ENCODE measurements around the gene SCAMP2. TPM values are rescaled to one million over a fixed set of nuclear protein-coding genes. Genes with fewer than 3 reads are reported as not detected.
A peak's percentile ranks its signal among the peaks of the same experiment; 100 is the strongest.

Gene SCAMP2
- total and polyA plus RNA-seq, 2 donors (not counting 1 experiment from before 2014, with no cell fraction given): 85.1 to 105 TPM

- peaks cover 78% of the 10 kb centered on the region for H3K79me2 ChIP-seq (ENCODE audit: control insufficient read depth, insufficient read depth, low read length)
- H3K27me3 Mint-ChIP-seq: no peaks in the 10 kb centered on the region
- CTCF ChIA-PET: interaction anchor here (0.6 to 37.1 kb wide), 20 partner anchors 8 to 398 kb away, joined by 3 to 2548 read pairs (median 4); partner anchors contain the start of genes CLK3, CSK, FAM219B and MPI
- no peak overlapping the region for H2AFZ ChIP-seq (ENCODE audit: insufficient read depth, low read depth, low read length, poor library complexity, severe bottlenecking)
- no peak for DNase-seq
- H4K20me1 ChIP-seq (ENCODE audit: control insufficient read depth, insufficient read depth, low read length, poor library complexity, severe bottlenecking): peaks cover 95% of the 10 kb centered on the region
- H3K4me3 Mint-ChIP-seq: peak overlapping the region; percentile 61
- peak overlapping the region; percentile 90 for H3K27ac Mint-ChIP-seq
- peak overlapping the region; percentile 89 to 93 for H3K27ac ChIP-seq (ENCODE audit: low read length in 2 of 2)
- no peak for ATAC-seq (ENCODE audit: low read depth)
- H3K4me2 ChIP-seq (replicated peaks; ENCODE audit: low read depth, low read length, poor library complexity, severe bottlenecking): peak overlapping the region; percentile 62
- peaks cover 0 to 91% of the 10 kb centered on the region in 2 experiments for H3K36me3 ChIP-seq (replicated peaks in 1 of 2; ENCODE audit: control extremely low read depth in 1 of 2, control insufficient read depth in 1 of 2, extremely low read depth in 1 of 2, insufficient read depth in 2 of 2, low read length in 1 of 2)
- WGBS (ENCODE audit: insufficient coverage): 62% methylated on average over 25 of the region's 25 CpGs
- intact Hi-C loops (cut with micrococcal nuclease): no loop called here
- TF ChIP-seq EZH2 (IDR thresholded peaks at IDR 0.05; ENCODE audit: borderline replicate concordance, insufficient read depth, low read depth, low read length, poor library complexity, severe bottlenecking): no peak
- no peak for TF ChIP-seq CTCF (IDR thresholded peaks at IDR 0.05)
- H3K9me3 ChIP-seq (ENCODE audit: control extremely low read depth in 1 of 3, control insufficient read depth in 2 of 3, insufficient read depth in 1 of 3, low read length in 2 of 3): no peaks in the 10 kb centered on the region
- H3K4me3 ChIP-seq (ENCODE audit: control extremely low read depth in 1 of 5, extremely low read depth in 1 of 5, insufficient read depth in 1 of 5, low read depth in 2 of 5, low read length in 4 of 5): no peak overlapping the region
- no peaks in the 10 kb centered on the region for H3K9me3 Mint-ChIP-seq (ENCODE audit: insufficient read depth)
- peaks cover 70 to 74% of the 10 kb centered on the region in 2 donors for H3K4me1 ChIP-seq (ENCODE audit: control insufficient read depth in 2 of 2, insufficient read depth in 2 of 2, low read length in 2 of 2)
- H3K4me1 Mint-ChIP-seq: peaks cover 60% of the 10 kb centered on the region
- no peaks in the 10 kb centered on the region for H3K27me3 ChIP-seq (replicated peaks in 1 of 4; ENCODE audit: control extremely low read depth in 1 of 4, control insufficient read depth in 3 of 4, insufficient read depth in 4 of 4, low read length in 3 of 4)
- H3K9ac ChIP-seq (ENCODE audit: low read length): no peak overlapping the region
- POLR2A ChIA-PET: interaction anchor here (1.1 to 15.8 kb wide), 5 partner anchors 8 to 45 kb away, joined by 3 to 572 read pairs (median 12); partner anchors contain the start of gene CSK
Observed at GRCh38 chr15:74798388-74799254, 74.5 kb downstream of the SCAMP2 start.

All from B cell (primary cell).